Astrocyte of the spinal cord (primary cell): ENCODE measurements around the gene UBE2O.

ENCODE experiments used
- DNase-seq: peaks from one replicate; pipeline ENCODE4 v3.0.0; 2011; ENCODE audit warnings: low read depth, low spot score
- H3K4me3 ChIP-seq: 2 replicates; pipeline ENCODE4 v1.5.1; 2011; ENCODE audit warnings: low read depth, mild to moderate bottlenecking, low read length, moderate library complexity
- CTCF ChIP-seq: IDR thresholded peaks from 2 replicates; pipeline ENCODE4 v1.5.1; 2012; ENCODE audit warnings: low read depth, mild to moderate bottlenecking, low read length, inconsistent platforms
- in situ Hi-C: cut with HindIII; loops from 2 replicates; pipeline ENCODE4 v1.10.0; 2017; ENCODE audit warnings: low sequenced_read_pairs

UBE2O gene

GRCh38 chr17:76394166-76394565, 58.8 kb downstream of the UBE2O start:
- DNase-seq = no peak
- in situ Hi-C loops = no loop called here
- TF ChIP-seq CTCF = no peak
- H3K4me3 ChIP-seq = no peak overlapping the region

- no peak for DNase-seq
- in situ Hi-C loops = no loop called here
- H3K4me3 ChIP-seq = no peak overlapping the region
- no peak for TF ChIP-seq CTCF
Observed at GRCh38 chr17:76391200-76391715, 61.7 kb downstream of the UBE2O start.

- in situ Hi-C loops = no loop called here
- no peak overlapping the region for H3K4me3 ChIP-seq
- no peak for DNase-seq
- no peak for TF ChIP-seq CTCF
Observed at GRCh38 chr17:76390003-76390421, 62.9 kb downstream of the UBE2O start.

- in situ Hi-C loops = no loop called here
- H3K4me3 ChIP-seq = no peak overlapping the region
- TF ChIP-seq CTCF = peak; percentile 22
- DNase-seq = no peak
Observed at GRCh38 chr17:76388966-76389888, 63.7 kb downstream of the UBE2O start.

GRCh38 chr17:76386966-76387765, 65.8 kb downstream of the UBE2O start:
- TF ChIP-seq CTCF = no peak
- in situ Hi-C loops = no loop called here
- no peak for DNase-seq
- no peak overlapping the region for H3K4me3 ChIP-seq
